HUES48 (cell line): ENCODE measurements around the gene RERE.

Source experiments
- H3K27ac ChIP-seq: one replicate; pipeline ENCODE4 v1.7.0; 2013; ENCODE audit warnings: low read depth, low read length, inconsistent platforms
- H3K27me3 ChIP-seq: 2 replicates; pipeline ENCODE4 v1.6.1; 2013; ENCODE audit warnings: mild to moderate bottlenecking, low read length; ENCODE audit not compliant: control insufficient read depth, insufficient read depth
- H3K36me3 ChIP-seq: 2 replicates; pipeline ENCODE4 v1.6.1; 2013; ENCODE audit warnings: low read length; ENCODE audit not compliant: control insufficient read depth, insufficient read depth
- H3K4me1 ChIP-seq: 2 replicates; pipeline ENCODE4 v1.6.1; 2013; ENCODE audit warnings: mild to moderate bottlenecking, low read length; ENCODE audit not compliant: control insufficient read depth, insufficient read depth
- H3K4me3 ChIP-seq: 2 replicates; pipeline ENCODE4 v1.5.1; 2013; ENCODE audit warnings: mild to moderate bottlenecking, low read depth, low read length
- H3K9ac ChIP-seq: 2 replicates; pipeline ENCODE4 v1.6.1; 2013; ENCODE audit warnings: mild to moderate bottlenecking, low read depth, low read length, moderate library complexity
- H3K9me3 ChIP-seq: 2 replicates; pipeline ENCODE4 v1.6.1; 2013; ENCODE audit warnings: low read length; ENCODE audit not compliant: control insufficient read depth, insufficient read depth

RERE gene

DNA sequence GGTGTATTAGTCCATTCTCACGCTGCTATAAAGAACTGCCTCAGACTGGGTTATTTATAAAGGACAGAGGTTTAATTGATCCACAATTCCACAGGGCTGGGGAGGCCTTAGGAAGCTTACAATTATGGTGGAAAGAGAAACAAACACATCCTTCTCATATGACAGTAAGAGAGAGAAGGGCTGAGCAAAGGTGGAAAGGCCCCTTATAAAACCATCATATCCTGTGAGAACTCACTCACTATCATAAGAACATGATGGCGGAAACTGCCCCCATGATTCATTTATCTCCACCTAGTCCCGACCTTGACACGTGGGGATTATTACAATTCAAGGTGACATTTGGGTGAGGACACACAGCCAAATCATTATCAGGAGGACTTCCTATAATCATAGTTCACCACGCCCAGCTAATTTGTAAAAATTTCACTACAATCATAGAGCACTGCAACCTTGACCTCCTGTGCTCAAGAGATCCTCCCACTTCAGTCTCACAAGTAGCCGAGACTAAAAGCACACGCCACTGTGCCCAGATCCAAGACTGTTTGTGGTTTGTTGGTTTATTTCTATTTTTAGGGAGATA, 164.9 kb downstream of the RERE start:
- no peak overlapping the region for H3K27ac ChIP-seq
- no peaks in the 10 kb centered on the region for H3K4me1 ChIP-seq

GRCh38 chr1:8651962-8652361, 165.5 kb downstream of the RERE start:
- Histone ChIP-seq H3K4me1 (0 out of 2 replicates have a peak, but pooled peaks cover 3% of the 10 kb centered on the region), H3K27me3 (no peaks in the 10 kb centered on the region), H3K9me3 (no peaks in the 10 kb centered on the region), H3K27ac (no peak overlapping the region), H3K4me3 (no peak overlapping the region), H3K36me3 (peaks cover 27% of the 10 kb centered on the region), H3K9ac (no peak overlapping the region)

More for the DNA sequence above, 164.9 kb downstream of the RERE start:
- Histone ChIP-seq H3K9ac (no peak overlapping the region), H3K36me3 (peaks cover 27% of the 10 kb centered on the region), H3K4me3 (no peak overlapping the region), H3K9me3 (no peaks in the 10 kb centered on the region), H3K27me3 (no peaks in the 10 kb centered on the region)

DNA sequence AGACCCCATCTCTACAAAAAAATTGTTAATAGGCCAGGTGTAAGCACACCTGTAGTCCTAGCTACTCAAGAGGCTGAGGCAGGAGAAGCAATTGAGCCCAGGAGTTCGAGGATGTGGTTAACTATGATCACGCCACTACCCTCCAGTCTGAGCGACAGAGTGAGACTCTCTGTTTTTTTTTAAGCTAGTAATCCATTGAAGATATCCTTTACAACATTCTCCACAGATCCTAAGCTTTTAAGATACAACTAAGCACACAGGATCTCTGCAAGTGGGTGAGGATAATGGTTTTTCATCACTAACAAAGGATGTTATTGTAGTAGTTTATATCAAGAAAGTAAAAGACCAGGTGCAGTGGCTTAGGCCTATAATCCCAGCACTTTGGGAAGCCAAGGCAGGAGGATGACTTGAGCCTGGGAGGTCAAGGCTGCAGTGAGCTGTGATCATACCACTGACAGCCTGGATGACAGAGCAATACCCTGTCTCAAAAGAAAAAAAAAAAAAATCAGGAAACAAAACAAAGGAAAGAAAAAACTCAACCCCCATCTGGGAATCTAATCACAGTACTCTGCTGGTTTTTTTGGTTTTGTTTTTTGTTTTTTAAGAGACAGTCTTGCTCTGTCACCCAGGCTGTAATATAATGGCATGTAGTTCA, 166.1 kb downstream of the RERE start:
- Histone ChIP-seq H3K36me3 (peaks cover 27% of the 10 kb centered on the region), H3K9ac (no peak overlapping the region), H3K4me1 (0 out of 2 replicates have a peak, but pooled peaks cover 3% of the 10 kb centered on the region), H3K4me3 (no peak overlapping the region), H3K27ac (no peak overlapping the region), H3K27me3 (no peaks in the 10 kb centered on the region), H3K9me3 (no peaks in the 10 kb centered on the region)

DNA sequence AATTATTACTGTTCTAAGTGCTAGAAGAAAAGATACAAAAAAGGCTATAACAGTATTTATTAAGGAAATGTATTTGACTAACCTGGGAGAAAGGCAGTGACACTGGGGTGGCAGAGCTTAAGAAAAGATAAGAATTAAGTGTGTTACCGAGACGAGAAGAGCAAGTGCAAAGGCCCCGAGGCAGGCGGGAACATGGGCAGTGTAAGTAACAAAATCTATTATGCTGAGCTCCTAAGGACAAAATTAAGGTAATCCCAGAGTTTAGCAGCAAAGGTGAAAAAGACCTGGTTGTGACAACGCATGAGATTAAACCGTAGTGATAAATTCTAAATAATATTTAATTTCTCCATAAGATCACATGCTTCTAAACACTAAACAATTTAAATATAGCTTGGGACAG, 167.6 kb downstream of the RERE start:
- peaks cover 20% of the 10 kb centered on the region for H3K36me3 ChIP-seq
- no peaks in the 10 kb centered on the region for H3K9me3 ChIP-seq
- H3K9ac ChIP-seq = no peak overlapping the region
- no peak overlapping the region for H3K27ac ChIP-seq
- H3K27me3 ChIP-seq = no peaks in the 10 kb centered on the region
- H3K4me1 ChIP-seq = 0 out of 2 replicates have a peak, but pooled peaks cover 3% of the 10 kb centered on the region
- no peak overlapping the region for H3K4me3 ChIP-seq

DNA sequence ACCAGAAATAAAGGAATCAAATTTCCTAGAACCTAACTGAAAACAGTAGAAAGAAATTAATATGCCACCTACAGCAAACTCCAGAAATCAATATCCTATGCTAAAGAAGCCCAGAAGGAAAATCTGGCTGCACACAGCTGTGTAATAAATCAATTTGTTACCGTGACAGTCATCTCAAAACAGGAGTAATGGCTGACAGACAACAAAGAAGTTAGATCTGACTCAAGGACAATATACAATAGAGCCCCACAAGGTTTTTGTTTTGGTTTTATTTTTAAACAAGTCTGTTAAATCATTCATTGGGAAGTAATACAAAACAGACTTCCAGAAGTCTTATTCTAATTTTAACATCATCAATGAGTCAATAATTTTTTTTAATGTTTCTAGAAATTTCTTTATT, 168.4 kb downstream of the RERE start:
- Histone ChIP-seq H3K4me1 (peaks cover 3% of the 10 kb centered on the region; the same call in 1 of the 2 replicates), H3K27ac (no peak overlapping the region), H3K36me3 (peaks cover 26% of the 10 kb centered on the region), H3K4me3 (no peak overlapping the region), H3K9me3 (no peaks in the 10 kb centered on the region), H3K9ac (no peak overlapping the region), H3K27me3 (no peaks in the 10 kb centered on the region)

DNA sequence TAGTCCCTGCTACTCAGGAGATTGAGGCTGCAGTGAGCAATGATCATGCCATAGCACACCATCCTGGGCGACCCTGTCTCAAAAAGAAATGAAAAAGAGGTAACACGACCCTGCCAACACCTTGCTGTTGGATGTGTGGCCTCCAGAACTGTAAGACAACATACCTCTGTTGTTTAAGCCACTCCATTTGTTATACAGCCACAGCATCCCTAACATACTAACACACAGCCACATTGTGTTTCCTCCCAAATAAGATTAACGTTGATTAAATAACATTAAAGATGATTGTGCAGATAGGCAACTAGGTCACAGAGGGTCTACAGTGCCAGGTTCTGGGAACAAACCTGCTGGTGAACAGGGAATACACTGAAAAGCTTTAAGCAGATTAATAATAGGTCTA, 170.4 kb downstream of the RERE start:
- Histone ChIP-seq H3K9me3 (no peaks in the 10 kb centered on the region), H3K9ac (no peak overlapping the region), H3K4me1 (peaks cover 7% of the 10 kb centered on the region; the same call in 1 of the 2 replicates), H3K27ac (no peak overlapping the region), H3K4me3 (no peak overlapping the region), H3K27me3 (no peaks in the 10 kb centered on the region), H3K36me3 (peaks cover 14% of the 10 kb centered on the region)

DNA sequence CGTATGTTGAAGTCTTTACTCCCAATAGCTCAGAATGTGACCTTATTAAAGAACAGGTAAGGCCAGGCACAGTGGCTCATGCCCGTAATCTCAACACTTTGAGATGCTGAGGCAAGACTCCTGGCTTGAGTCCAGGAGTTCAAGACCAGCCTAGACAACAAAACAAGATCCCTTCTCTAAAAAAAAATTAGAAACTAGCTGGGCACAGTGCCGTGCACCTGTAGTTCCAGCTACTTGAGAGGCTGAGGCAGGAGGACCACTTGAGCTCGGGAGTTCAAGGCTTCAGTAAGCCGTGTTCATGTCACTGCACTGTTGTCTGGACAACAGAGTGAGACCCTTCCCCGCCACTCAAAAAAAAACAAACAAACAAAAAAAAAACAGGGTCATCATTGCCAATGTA, 171.3 kb downstream of the RERE start:
- Histone ChIP-seq H3K4me3 (no peak overlapping the region), H3K9me3 (no peaks in the 10 kb centered on the region), H3K9ac (no peak overlapping the region), H3K36me3 (peaks cover 12% of the 10 kb centered on the region), H3K4me1 (peaks cover 12% of the 10 kb centered on the region), H3K27me3 (no peaks in the 10 kb centered on the region), H3K27ac (no peak overlapping the region)

DNA sequence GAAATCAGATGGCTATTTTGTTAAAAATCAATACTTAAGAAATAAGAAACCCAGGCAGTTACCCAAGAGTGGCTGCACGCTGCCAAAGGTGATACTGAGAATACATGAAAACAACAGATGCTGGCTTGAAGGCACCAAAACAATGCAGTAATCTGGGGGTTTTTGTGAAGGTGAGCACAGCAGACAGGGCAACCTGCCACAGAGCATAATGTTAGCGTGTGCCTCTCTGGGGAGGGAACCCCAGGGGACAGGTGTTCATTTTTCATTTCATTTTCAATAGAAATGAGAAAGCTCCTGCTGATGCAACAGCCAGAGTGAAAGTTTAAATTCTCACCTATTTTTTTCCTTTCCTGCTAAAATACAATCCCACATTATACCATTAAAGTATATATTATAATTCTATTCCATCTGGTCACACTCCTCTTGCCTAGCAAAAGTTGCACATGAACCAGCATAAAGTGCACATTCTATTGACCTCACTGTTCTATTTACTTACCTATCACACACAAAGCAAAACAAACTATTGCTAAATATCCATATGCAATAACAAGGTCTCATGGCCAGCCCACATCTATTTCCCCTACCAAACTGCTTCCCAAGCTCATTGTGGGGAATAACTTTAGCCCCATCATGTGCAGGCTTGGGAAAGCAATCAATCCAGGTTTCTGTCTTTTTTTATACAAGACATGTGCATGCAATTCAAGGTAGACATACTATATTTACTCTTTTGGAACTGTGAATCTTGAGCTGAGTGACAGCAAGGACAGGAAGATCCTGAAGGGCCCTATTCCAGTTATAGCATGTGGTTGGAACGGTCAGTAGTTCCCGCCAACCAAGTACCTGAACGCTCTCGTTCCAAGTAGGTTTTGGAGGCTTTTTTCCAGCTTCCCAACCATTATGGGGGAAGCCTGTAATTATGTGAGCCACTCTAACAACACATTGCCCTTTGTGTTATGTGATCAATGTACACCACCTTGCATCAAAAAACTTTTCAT, 173.6 kb downstream of the RERE start:
- Histone ChIP-seq H3K27me3 (no peaks in the 10 kb centered on the region), H3K9ac (no peak overlapping the region), H3K4me1 (peaks cover 15% of the 10 kb centered on the region), H3K27ac (no peak overlapping the region), H3K36me3 (peaks cover 9% of the 10 kb centered on the region), H3K4me3 (no peak overlapping the region), H3K9me3 (no peaks in the 10 kb centered on the region)

DNA sequence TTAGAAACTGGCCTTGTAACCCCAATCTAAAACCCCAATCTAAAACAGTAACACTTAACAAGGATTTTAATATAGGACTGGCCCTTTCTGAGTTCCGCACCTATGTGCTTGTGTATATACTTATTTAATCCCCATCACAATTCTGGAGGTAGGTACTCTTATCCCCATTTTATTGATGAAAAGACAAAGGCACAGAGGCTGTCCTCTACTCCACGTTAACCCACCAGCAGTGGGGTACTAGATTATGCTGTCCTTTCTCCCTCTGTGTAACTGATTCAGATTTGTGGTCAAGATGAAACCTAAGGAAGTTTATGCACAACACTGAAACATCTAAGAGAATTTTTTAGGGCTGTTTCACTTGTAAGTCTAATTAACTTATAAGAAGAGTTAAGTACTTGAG, 175.3 kb downstream of the RERE start:
- Histone ChIP-seq H3K27ac (no peak overlapping the region), H3K9me3 (no peaks in the 10 kb centered on the region), H3K36me3 (peaks cover 12% of the 10 kb centered on the region), H3K9ac (no peak overlapping the region), H3K27me3 (no peaks in the 10 kb centered on the region), H3K4me1 (peaks cover 13% of the 10 kb centered on the region), H3K4me3 (no peak overlapping the region)

DNA sequence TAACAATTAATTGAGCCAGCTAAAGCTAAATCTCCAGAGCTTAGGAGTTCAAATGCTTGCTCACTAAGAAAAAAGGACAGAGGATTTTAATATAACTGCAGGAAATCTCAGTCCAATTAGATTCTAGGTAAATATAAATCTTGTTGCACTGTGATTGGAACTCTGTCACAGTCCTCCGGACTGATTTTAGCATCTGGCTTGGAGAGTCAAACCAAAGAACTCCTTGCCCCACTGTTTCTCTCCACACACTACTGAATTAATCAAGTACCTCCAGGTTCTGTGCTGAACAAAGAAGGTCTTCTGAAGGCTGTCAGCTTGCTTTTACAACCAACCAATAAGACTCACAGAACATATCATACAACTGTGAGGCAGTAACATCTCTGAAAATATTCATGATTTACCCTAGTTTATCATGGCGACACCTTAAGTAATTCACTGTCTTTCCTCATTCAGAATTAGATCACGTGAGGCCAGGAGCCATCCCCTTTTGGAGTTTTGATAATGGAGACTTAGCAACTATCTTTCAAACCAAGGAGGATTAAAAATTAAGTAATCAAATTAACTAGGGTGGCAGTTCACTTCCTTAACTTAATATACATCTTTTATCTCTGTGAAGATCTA, 176.0 kb downstream of the RERE start:
- Histone ChIP-seq H3K9ac (no peak overlapping the region), H3K36me3 (peaks cover 12% of the 10 kb centered on the region), H3K9me3 (no peaks in the 10 kb centered on the region), H3K4me1 (peaks cover 12% of the 10 kb centered on the region), H3K27me3 (no peaks in the 10 kb centered on the region), H3K27ac (peak overlapping the region; percentile 14), H3K4me3 (no peak overlapping the region)
